NCI-H187 (cell line): ENCODE results near the gene SYT3.
"Not testable (repeated sequence)": the region's sequence is repeated elsewhere in the genome, so short reads cannot be mapped to it uniquely, and the experiment has no call there.

Experiments used
- DNase-seq, 2 experiments: peaks; one replicate each; lab custom pipeline; 2025; lab: John Stamatoyannopoulos, UW

SYT3 gene

DNA sequence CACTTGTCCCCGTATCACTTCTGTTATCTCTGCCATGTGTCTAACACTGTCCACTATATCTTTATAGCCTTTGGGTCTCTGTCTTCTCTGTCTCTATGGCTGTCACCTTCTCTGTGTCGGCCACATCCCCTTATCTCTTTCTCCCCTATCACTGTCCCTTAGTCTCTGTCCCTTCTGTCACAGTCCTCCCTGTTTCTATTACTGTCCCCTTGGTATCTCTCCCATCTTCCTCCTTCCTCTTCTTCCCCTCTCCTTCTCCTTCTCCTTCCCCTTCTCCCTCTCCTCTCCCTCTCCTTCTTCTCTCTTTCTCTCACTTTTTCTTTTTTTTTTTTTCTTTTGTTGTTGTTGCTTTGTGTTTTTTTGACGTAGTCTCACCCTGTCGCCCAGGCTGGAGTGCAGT lies 36.7 kb downstream of the SYT3 start:
- no peak for DNase-seq

DNA sequence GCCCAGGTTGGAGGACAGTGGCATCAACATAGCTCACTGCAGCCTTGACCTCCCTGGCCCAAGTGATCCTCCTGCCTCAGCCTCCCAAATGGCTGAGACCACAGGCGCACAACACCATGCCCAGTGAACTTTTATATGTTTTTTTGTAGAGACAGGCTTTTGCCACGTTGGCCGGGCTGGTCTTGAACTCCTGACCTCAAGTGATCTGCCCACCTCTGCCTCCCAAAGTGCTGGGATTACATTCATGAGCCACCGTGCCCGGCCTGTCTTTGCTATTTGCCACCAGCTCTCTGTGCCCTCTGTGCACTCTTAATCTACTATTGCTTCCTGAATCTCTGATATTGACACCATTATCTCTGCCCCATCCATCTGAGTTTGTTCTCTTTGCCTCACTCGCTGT lies 37.2 kb downstream of the SYT3 start:
- DNase-seq, result no peak

DNA sequence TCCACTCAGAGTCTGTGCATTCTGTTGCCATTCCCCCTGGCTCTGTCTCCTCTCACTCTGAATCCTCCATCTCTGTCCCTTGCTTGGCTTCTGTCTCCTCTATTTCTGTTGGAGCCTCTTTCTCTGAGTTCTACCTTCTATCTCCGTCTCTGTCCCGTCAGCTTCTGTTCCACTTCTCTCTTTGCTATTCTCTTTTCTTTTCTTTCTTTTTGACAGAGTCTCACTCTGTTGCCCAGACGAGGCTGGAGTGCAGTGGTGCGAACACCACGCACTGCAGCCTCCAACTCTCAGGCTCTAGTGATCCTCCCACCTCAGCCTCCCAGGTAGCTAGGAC lies 37.6 kb downstream of the SYT3 start:
- DNase-seq, result no peak

DNA sequence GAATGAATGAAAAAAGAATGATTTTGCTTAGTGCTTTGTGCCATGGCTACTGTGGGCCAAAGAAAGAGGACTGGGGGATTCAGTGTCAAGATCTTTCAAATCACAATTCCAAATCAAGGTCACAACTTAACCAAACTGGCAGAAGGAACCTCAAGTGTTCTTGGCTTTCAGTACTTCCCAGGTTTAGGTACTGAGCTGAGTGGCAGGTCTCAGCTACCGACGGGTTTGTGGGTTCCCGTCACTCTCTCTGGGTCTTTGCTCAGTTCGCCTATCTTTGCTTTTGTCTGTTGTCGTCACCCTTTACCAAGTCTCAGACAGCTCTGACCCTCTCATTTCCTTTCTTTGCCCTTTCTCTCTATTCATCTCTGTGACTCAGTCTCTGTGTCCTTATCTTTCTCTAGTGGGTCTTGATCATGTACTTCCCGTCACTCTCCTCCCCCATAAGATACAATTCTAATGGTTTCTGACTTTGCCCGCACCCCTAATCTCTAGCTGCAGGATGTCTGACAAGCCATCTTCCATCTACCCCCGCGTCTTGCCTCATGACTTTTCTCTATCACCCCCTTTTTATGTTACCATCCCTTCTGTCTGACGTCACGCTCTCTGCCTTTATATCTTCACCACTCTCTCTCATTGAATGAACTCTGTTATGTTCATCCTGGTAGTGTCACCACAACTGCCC lies 38.1 kb downstream of the SYT3 start:
- no peak for DNase-seq

DNA sequence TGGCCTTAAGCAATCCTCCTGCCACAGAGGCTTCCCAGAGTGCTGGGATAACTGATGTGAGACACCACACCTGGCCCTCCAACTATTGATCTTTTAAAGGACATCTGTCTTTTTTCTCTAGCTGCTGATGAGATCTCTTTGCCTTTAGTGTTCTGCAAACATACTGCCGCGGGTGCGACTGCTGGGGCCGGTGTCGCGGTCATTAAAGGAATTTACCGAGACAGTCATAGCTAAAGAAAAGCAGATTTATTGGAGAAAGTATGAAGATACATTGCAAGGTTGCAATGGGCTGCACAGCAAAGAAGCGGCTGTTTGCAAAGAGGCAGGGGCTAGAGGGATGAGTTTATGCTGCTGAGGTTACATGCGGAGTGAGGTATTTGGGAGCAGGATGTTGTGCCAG lies 40.3 kb downstream of the SYT3 start:
- no peak for DNase-seq

DNA sequence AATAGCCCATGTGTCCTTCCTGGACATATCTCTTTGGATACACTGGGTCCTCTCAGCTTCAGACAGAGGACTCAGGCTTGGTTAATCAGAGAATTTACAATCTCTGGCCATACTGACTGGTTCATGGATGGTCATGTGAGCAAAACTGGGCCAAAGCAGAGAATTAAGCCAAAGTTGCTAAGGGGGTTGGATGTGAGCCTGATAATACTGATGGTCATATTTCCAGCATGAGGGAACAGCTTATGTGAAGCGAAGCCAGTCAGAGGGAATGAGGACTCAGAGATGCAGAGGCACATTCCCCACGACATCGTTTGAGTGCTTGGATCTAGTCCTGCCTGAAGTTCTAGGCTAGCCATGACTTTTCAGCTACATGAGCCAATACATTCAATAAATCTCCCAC lies 49.5 kb downstream of the SYT3 start:
- DNase-seq, result no peak

DNA sequence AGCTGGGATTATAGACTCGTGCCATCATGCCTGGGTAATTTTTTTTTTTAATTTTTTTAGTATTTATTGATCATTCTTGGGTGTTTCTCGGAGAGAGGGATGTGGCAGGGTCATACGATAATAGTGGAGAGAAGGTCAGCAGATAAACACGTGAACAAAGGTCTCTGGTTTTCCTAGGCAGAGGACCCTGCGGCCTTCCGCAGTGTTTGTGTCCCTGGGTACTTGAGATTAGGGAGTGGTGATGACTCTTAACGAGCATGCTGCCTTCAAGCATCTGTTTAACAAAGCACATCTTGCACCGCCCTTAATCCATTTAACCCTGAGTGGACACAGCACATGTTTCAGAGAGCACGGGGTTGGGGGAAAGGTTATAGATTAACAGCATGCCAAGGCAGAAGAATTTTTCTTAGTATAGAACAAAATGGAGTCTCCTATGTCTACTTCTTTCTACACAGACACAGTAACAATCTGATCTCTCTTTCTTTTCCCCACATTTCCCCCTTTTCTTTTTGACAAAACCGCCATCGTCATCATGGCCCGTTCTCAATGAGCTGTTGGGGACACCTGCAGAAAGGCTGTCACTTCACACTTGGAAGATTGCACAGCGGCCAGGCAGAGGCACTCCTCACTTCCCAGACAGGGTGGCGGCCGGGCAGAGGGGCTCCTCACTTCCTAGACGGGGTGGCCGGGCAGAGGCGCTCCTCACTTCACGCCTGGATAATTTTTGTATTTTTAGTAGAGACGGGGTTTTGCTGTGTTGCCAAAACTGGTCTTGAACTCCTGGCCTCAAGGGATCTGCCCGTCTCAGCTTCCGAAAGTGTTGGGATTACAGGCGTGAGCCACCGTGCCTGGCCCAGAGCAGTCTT lies 57.7 kb downstream of the SYT3 start:
- DNase-seq, result not testable (repeated sequence)

DNA sequence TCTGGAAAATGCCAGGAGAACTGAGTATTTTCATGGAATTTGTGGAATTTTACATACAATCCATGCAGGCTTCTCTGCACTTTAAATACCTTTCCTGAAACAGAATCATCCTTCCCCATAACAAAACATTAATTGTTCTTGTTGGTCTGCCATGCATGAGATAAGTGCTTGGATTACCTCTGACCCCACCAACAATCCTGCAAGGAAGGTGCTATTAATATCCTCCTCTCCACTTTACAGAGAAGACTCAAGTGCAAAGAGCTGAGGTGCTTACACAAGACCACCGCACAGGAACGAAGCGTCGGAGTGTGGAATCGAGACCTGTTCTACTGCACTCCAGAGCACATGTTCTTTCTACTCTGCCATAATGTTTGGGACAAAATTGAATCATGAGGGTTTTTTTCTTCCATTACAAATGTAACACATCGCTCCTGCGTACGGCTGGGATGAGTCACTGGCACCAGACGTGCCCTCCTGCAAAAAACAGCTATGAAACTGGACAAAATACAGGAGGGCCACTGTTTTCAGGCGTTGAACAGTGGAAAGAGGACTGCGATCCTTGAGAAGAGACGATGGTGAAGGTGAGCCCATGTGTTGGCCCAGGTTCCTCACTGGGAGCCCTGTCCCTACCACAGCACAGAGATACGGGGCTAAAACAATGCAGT lies 58.6 kb downstream of the SYT3 start:
- DNase-seq, result no peak

DNA sequence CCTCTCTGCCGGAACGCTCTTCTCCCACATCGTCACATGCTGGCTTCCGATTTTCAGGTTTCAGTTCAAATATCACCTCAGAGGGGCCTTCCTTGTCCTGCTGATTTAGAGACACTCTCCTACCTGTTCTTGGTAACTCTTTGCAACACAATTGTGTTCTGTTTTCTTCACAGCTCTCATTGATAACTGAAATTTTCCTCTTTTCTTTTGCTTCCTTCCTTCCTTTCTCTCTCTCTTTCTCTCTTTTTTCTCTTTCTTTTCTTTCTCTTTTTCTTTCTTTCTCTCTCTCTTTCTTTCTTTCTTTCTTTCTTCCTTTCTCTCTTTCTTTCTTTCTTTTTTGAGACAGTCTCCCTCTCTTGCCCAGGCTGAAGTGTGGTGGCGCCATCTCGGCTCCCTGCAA lies 59.4 kb downstream of the SYT3 start:
- no peak for DNase-seq

DNA sequence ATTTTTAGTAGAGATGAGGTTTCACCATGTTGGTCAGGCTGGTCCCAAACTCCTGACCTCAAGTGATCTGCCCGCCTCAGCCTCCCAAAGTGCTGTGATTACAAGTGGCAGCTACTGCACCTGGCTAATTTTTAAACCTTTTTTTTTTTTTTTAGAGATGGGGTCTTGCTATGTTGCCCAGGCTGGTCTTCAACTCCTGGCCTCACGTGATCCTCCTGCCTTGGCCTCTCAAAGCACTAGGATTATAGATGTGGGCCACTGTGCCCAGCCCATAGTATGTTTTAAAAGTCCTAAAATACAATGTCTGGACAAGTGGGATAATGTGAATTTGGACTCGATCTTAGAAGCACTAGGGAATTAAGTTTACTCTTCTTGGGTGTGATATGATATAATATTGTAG lies 62.9 kb downstream of the SYT3 start:
- DNase-seq, result not testable (repeated sequence)

DNA sequence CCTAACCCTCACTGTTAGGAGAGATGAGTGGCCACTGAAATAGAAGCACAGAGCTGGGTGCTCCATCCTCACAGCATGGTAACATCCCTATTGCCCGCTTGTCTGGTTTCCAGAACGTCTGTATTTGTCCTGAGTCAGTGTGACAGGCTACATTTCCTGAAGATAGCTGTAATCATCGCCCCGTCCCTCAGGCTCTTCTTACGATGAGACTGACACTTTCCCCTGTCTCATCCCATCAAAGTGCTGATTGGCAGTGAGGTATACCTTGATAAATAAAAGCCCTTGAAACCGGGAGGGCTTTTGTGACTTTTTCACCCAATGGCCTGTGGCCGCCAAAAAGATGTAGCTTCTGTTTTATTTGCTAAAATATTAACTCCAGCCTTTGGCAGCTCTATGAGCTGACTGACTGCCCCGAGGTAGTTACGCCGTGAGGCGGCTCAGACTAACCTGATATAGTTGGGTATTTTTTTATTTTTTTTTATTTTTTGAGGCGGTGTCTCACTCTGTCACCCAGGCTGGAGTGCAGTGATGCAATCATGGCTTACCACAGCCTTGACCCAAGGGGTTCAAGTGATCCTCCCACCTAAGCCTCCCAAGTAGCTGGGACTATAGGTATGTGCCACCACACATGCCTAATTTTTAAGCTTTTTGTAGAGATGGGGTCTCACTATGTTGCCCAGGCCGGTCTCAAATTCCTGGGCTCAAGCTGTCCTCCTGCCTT lies 65.8 kb downstream of the SYT3 start:
- DNase-seq, result no peak
